ENCODE data around the gene IL16. TPM values are rescaled to one million over a fixed set of nuclear protein-coding genes. Genes with fewer than 3 reads are reported as not detected.
"Not testable (repeated sequence)": the region's sequence is repeated elsewhere in the genome, so short reads cannot be mapped to it uniquely, and the experiment has no call there.

IL16 gene
- total RNA-seq, 1 donor, result 89.8 TPM

GRCh38 chr15:81185631-81186295 lies 10.9 kb upstream of the IL16 start:
- Histone ChIP-seq H3K4me1 (ENCODE audit: insufficient read depth, low read length) (no peaks in the 10 kb centered on the region), H3K27me3 (ENCODE audit: insufficient read depth, low read length) (peaks cover 5% of the 10 kb centered on the region)

GRCh38 chr15:81188354-81188753 lies 8.3 kb upstream of the IL16 start:
- no peaks in the 10 kb centered on the region for H3K27me3 ChIP-seq (ENCODE audit: insufficient read depth, low read length)
- no peaks in the 10 kb centered on the region for H3K4me1 ChIP-seq (ENCODE audit: insufficient read depth, low read length)
- H3K4me3 ChIP-seq (ENCODE audit: low read length), result no peak overlapping the region
- no peaks in the 10 kb centered on the region for H3K9me3 ChIP-seq (ENCODE audit: low read depth, low read length)

More at GRCh38 chr15:81185631-81186295, 10.9 kb upstream of the IL16 start:
- Histone ChIP-seq H3K4me3 (ENCODE audit: low read length) (no peak overlapping the region), H3K9me3 (ENCODE audit: low read depth, low read length) (no peaks in the 10 kb centered on the region)

GRCh38 chr15:81189583-81190283 lies 6.9 kb upstream of the IL16 start:
- Histone ChIP-seq H3K27me3 (ENCODE audit: insufficient read depth, low read length) (no peaks in the 10 kb centered on the region), H3K9me3 (ENCODE audit: low read depth, low read length) (no peaks in the 10 kb centered on the region), H3K4me3 (ENCODE audit: low read length) (no peak overlapping the region), H3K4me1 (ENCODE audit: insufficient read depth, low read length) (no peaks in the 10 kb centered on the region)

GRCh38 chr15:81190922-81191507 lies 5.7 kb upstream of the IL16 start:
- no peaks in the 10 kb centered on the region for H3K9me3 ChIP-seq (ENCODE audit: low read depth, low read length)
- H3K4me1 ChIP-seq (ENCODE audit: insufficient read depth, low read length), result no peaks in the 10 kb centered on the region
- H3K27me3 ChIP-seq (ENCODE audit: insufficient read depth, low read length), result no peaks in the 10 kb centered on the region
- H3K4me3 ChIP-seq (ENCODE audit: low read length), result no peak overlapping the region

- H3K27me3 ChIP-seq (ENCODE audit: insufficient read depth, low read length), result no peaks in the 10 kb centered on the region
- no peak overlapping the region for H3K4me3 ChIP-seq (ENCODE audit: low read length)
- H3K4me1 ChIP-seq (ENCODE audit: insufficient read depth, low read length), result no peaks in the 10 kb centered on the region
- no peaks in the 10 kb centered on the region for H3K9me3 ChIP-seq (ENCODE audit: low read depth, low read length)
Observed at GRCh38 chr15:81191701-81192100, 5.0 kb upstream of the IL16 start.

- Histone ChIP-seq H3K27me3 (ENCODE audit: insufficient read depth, low read length) (no peaks in the 10 kb centered on the region), H3K4me3 (ENCODE audit: low read length) (no peak overlapping the region), H3K4me1 (ENCODE audit: insufficient read depth, low read length) (no peaks in the 10 kb centered on the region), H3K9me3 (ENCODE audit: low read depth, low read length) (no peaks in the 10 kb centered on the region)
Observed at GRCh38 chr15:81194723-81195122, 2.0 kb upstream of the IL16 start.

- Histone ChIP-seq H3K4me1 (ENCODE audit: insufficient read depth, low read length) (no peaks in the 10 kb centered on the region), H3K9me3 (ENCODE audit: low read depth, low read length) (no peaks in the 10 kb centered on the region), H3K27me3 (ENCODE audit: insufficient read depth, low read length) (no peaks in the 10 kb centered on the region), H3K4me3 (ENCODE audit: low read length) (no peak overlapping the region)
Observed at GRCh38 chr15:81195339-81195864, 1.3 kb upstream of the IL16 start.

- Histone ChIP-seq H3K27me3 (ENCODE audit: insufficient read depth, low read length) (no peaks in the 10 kb centered on the region), H3K4me3 (ENCODE audit: low read length) (no peak overlapping the region), H3K9me3 (ENCODE audit: low read depth, low read length) (no peaks in the 10 kb centered on the region), H3K4me1 (ENCODE audit: insufficient read depth, low read length) (no peaks in the 10 kb centered on the region)
Observed at GRCh38 chr15:81197255-81197630, 564 bp downstream of the IL16 start.

GRCh38 chr15:81197688-81198281 lies 1.1 kb downstream of the IL16 start:
- H3K4me1 ChIP-seq (ENCODE audit: insufficient read depth, low read length), result no peaks in the 10 kb centered on the region
- H3K4me3 ChIP-seq (ENCODE audit: low read length), result no peak overlapping the region
- no peaks in the 10 kb centered on the region for H3K27me3 ChIP-seq (ENCODE audit: insufficient read depth, low read length)
- H3K9me3 ChIP-seq (ENCODE audit: low read depth, low read length), result no peaks in the 10 kb centered on the region

GRCh38 chr15:81199031-81199779 lies 2.5 kb downstream of the IL16 start:
- Histone ChIP-seq H3K4me1 (ENCODE audit: insufficient read depth, low read length) (no peaks in the 10 kb centered on the region), H3K4me3 (ENCODE audit: low read length) (no peak overlapping the region), H3K27me3 (ENCODE audit: insufficient read depth, low read length) (no peaks in the 10 kb centered on the region), H3K9me3 (ENCODE audit: low read depth, low read length) (no peaks in the 10 kb centered on the region)

- no peaks in the 10 kb centered on the region for H3K4me1 ChIP-seq (ENCODE audit: insufficient read depth, low read length)
- H3K27me3 ChIP-seq (ENCODE audit: insufficient read depth, low read length), result no peaks in the 10 kb centered on the region
- H3K9me3 ChIP-seq (ENCODE audit: low read depth, low read length), result no peaks in the 10 kb centered on the region
- no peak overlapping the region for H3K4me3 ChIP-seq (ENCODE audit: low read length)
Observed at GRCh38 chr15:81206018-81206417, 9.3 kb downstream of the IL16 start.

- H3K4me1 ChIP-seq (ENCODE audit: insufficient read depth, low read length); H3K4me3 ChIP-seq (ENCODE audit: low read length); H3K27me3 ChIP-seq (ENCODE audit: insufficient read depth, low read length); H3K9me3 ChIP-seq (ENCODE audit: low read depth, low read length): not testable (repeated sequence)
Observed at GRCh38 chr15:81207987-81208386, 11.3 kb downstream of the IL16 start.

- no peaks in the 10 kb centered on the region for H3K4me1 ChIP-seq (ENCODE audit: insufficient read depth, low read length)
- H3K27me3 ChIP-seq (ENCODE audit: insufficient read depth, low read length), result no peaks in the 10 kb centered on the region
- H3K9me3 ChIP-seq (ENCODE audit: low read depth, low read length), result peaks cover 11% of the 10 kb centered on the region
- H3K4me3 ChIP-seq (ENCODE audit: low read length), result no peak overlapping the region
Observed at GRCh38 chr15:81209635-81210034, 13.0 kb downstream of the IL16 start.

- H3K4me1 ChIP-seq (ENCODE audit: insufficient read depth, low read length), result no peaks in the 10 kb centered on the region
- H3K4me3 ChIP-seq (ENCODE audit: low read length), result no peak overlapping the region
- no peaks in the 10 kb centered on the region for H3K27me3 ChIP-seq (ENCODE audit: insufficient read depth, low read length)
- H3K9me3 ChIP-seq (ENCODE audit: low read depth, low read length), result peaks cover 11% of the 10 kb centered on the region
Observed at GRCh38 chr15:81211376-81211775, 14.7 kb downstream of the IL16 start.

GRCh38 chr15:81213982-81214381 lies 17.3 kb downstream of the IL16 start:
- Histone ChIP-seq H3K27me3 (ENCODE audit: insufficient read depth, low read length) (no peaks in the 10 kb centered on the region), H3K9me3 (ENCODE audit: low read depth, low read length) (peaks cover 11% of the 10 kb centered on the region), H3K4me3 (ENCODE audit: low read length) (no peak overlapping the region), H3K4me1 (ENCODE audit: insufficient read depth, low read length) (no peaks in the 10 kb centered on the region)
